Stimulated activated CD8-positive, alpha-beta memory T cell treated with anti-CD3 and anti-CD28 coated beads, Interleukin-2, amount 100 ng/mL, for 1 hour (primary cell): ENCODE results near the gene CPAMD8.
"Not testable (repeated sequence)": the region's sequence is repeated elsewhere in the genome, so short reads cannot be mapped to it uniquely, and the experiment has no call there.

Experiments used
- DNase-seq, 2 donors: peaks; one replicate each; pipeline ENCODE4 v3.0.0-alpha.2; 2020; ENCODE audit warnings: low read depth in 2 of 2

The CPAMD8 gene

DNA sequence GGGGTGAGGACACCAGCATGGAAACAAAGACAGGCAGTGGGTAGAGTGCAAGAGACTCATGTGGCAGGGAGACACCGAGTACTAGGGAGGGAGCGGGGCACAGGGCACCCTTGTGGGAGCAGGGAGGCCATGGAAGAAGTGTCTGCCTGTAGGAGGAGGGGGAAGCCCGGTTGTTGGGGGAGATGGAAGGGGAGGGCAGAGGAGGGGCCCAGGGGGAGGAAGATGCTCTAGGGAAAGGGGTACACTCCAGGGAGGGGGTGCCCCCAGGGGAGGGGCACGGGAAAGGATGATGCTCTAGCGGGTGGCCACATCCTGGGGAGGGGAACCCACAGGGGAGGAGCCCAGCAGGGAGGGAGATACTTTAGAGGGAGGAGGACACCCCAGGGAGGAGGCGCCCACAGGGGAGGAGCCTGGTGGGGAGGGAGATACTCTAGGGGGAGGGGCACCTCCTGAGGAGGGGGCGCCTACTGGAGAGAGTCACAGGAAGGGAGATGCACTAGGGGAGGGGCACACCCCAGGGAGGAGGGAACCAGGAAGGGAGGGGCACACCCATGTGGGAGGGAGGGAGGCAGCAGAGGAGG, 24.9 kb downstream of the CPAMD8 start:
- peak; percentile 11 to 61 for DNase-seq

DNA sequence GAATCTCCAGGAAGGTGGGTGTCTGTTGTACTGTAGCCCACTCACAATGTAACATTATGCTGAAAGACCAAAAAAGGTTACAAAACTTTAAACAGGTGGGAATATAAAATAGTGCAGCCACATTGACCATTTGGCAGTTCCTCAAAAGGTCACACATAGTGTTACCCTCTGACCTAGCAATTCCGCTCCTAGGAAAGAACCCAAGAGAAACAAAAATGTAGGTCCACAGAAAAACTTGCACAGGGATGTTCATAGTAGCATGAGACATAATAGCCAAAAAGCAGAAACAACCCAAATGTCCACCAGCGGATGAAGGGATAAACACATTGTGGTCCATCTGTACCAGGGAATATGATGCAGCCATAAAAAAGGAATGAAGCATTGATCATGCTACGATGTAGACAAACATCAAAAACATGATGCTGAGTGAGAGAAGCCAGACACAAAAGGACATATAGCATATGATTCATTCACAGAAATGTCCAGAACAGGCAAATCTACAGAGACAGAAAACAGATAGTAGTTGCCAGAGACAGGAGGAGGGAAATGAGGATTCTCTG, 27.9 kb downstream of the CPAMD8 start:
- no peak for DNase-seq

DNA sequence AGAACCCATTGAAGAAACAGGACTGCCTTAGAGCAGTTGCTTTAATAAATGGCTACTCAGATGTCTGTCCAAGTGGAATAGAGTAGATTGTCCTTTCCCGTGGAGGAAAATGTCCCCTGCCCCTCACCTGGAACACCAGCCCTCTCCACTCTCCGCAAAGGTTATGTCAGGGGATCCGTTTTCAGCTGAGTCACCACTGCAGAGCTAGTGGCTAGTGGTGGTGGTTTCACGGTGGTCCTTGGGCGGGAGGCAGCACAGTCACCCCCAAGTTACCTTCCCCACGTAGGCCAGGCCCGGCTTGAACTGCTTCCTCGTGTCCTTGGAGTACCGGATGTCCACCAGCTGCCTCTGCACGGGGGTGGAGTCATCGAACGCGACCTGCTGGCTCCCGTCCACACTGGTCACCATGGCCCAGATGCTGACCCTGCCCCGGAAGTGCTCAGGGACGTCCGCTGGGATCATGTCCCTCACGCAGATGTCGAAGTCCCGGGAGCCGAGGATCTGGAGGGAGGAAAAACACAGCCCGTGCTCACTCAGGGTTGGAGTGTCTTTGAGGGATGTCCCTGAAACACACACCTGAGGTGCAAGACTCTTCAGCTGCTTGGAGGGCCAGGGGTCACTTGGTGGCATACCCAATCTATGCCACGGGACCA, 29.6 kb downstream of the CPAMD8 start:
- DNase-seq = not testable (repeated sequence)

DNA sequence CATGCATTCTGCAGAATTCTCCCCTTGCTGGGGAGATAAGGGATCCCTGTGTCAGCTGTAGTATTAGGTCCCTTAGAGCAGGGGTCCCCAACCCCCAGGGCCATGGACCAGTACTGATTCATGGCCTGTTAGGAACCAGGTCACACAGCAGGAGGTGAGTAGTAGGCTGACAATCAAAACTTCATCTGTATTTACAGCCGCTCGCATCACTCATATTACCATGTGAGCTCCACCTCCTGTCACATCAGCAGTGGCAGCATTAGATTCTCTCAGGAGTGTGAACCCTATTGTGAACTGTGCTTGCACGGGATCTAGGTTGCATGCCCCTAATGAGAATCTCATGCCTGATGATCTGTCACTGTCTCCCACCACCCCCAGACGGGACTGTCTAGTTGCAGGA, 37.9 kb downstream of the CPAMD8 start:
- DNase-seq = no peak

DNA sequence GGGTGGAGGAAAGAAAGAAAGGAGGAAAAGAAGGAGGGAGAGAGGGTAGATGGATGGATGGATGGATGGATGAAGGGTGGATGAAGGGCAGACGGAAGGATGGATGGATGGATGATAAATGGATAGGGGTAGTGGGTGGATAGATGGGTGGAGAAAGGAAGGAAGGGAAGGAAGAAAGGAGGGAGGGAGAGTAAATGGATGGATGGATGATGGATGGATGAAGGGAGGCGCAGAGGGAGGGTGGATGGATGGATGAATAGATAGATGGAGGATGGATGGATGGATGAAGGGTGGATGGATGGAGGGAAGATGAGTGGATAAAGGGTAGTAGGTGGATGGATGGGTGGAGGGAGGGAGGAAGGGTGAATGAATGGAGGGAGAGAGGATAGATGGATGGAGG, 41.2 kb downstream of the CPAMD8 start:
- DNase-seq = no peak

DNA sequence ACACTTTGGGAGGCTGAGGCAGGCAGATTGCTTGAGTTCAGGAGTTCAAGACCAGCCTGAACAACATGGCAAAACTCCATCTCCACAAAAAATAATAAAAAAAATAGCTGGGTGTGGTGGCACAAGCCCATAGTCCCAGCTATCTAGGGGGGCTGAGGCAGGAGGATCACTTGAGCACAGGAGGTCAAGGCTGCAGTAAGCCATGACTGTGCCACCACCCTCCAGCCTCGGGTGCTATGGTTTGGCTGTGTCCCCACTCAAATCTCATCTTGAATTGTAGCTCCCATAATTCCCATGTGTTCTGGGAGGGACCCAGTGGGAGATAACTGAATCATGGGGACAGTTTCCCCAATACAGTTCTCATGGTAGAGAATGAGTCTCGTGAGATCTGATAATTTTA, 44.0 kb downstream of the CPAMD8 start:
- DNase-seq = not testable (repeated sequence)

DNA sequence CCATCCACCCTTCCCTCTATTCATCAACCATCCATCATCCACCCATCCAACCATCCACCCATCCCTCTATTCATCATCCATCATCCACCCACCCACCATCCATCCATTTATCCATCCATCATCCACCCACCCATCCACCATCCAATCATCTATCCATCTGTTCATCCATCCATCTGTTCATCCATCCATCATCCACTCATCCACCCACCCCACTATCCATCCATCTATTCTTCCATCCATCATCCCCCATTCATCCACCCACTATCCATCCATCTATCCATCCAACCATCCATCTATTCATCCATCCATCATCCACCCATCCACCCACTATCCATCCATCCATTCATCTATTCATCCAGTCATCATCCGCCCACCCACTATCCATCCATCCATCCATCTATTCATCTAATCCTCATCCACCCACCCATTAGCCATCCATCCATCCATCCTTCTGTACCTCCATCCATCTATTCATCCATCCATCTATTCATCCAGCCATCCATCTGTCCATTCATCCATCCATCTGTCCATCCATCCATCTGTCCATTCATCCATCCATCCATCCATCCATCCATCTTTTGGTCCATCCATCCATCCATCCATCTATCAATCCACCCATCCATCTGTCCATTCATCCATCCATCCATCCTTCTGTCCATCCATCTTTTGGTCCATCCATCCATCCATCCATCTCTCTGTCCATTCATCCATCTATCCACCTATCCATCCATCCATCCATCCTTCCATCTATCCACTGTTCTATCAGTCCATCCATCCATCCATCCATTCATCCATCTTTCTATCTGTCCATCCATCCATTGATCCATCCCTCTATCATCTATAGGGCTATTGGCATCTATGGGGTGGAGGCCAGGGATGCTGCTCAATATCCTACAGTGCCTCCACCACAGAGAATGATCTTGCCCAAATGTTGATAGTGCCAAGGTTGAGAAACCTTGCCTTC, 47.5 kb downstream of the CPAMD8 start:
- DNase-seq = no peak

DNA sequence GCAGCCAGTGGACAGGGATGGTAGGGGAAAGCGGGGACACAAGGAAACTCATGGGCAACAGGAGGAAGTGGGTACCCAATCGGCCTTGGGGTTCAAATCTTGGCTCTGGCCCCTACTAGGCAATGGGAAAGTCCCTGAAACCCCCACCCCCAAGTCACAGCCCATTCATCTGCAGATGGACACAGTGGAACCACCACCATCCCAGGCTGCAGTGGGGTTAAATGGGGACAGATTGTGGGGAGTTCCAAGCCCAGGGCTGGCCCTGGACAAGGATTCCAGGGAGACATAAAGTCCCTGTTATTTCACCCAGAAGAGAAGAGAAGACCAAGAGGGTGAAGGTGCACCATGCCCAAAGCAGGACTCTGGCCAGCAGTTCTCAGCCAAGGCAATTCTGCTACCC, 48.5 kb downstream of the CPAMD8 start:
- no peak for DNase-seq

DNA sequence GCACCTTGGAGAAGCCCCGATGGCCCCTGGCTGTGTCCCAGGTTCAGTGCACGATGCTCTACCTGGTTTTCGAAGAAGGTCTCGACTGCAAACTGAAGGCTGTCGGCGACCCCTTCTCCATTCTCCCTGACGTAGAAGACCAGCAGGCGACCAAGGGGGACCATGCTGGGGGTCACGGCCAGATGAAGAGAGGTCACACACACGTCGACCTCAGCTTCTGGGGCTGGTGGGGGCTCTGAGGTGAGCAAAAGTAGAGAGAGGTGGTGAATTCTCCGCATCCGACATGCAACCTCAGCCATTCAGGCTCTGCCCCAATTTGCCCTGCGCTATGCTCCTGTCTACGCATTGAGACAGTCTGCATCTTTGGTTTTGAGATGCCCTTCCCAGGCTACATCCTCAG, 49.3 kb downstream of the CPAMD8 start:
- DNase-seq = no peak

DNA sequence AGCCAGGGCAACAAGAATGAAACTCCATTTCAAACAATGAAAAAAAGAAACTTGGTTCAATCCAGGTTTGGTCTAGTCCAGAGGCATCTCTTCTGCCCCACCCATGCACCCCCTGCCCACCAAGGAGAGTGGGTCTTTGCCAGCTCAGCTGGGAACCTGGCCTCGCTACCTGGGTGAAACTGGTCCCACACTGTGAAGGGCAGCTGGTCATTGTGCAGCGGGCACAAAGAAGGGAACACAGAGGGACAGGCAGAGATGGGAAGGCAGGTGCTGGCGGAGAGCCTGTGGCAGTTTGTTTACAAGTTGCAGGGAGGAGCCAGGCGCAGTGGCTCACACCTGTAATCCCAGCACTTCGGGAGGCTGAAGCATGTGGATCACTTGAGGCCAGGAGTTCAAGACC, 50.2 kb downstream of the CPAMD8 start:
- no peak for DNase-seq

DNA sequence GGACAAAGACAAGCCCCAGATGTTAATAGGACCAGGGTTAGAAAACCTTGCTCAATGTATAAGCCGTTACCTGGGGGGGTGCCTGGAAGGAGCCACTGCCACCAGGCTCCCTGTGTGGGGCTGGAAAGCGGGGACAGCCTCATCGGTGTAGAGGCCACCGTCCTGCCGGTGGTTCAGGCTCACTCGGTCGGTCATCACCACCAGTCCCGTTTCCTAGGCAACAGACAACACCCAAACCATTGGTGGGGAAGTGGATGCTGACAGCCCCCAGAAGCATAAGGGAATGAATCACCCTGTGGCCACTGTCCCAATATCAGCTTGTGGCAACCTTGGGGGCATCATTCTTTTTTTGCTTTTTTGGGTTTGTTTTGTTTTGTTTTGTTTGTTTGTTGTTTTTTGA, 55.8 kb downstream of the CPAMD8 start:
- no peak for DNase-seq

DNA sequence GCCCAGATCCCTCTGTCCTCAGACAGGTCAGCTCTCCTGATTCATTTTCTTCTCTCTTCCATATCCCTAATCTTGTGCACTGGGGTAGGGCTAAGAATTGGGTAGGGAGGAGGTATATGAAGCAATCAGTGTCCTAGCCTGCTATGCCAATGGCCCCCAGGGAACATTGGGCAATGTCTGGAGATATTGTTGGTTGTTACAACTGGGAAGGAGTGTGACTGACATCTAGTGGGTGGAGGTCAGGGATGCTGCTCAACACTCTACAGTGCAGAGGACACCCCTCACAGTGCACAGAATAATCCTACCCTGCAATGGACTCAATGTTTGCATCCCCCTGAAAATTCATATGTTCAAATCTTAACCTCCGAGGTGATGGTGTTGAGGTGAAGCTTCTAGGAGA, 57.5 kb downstream of the CPAMD8 start:
- DNase-seq = no peak

DNA sequence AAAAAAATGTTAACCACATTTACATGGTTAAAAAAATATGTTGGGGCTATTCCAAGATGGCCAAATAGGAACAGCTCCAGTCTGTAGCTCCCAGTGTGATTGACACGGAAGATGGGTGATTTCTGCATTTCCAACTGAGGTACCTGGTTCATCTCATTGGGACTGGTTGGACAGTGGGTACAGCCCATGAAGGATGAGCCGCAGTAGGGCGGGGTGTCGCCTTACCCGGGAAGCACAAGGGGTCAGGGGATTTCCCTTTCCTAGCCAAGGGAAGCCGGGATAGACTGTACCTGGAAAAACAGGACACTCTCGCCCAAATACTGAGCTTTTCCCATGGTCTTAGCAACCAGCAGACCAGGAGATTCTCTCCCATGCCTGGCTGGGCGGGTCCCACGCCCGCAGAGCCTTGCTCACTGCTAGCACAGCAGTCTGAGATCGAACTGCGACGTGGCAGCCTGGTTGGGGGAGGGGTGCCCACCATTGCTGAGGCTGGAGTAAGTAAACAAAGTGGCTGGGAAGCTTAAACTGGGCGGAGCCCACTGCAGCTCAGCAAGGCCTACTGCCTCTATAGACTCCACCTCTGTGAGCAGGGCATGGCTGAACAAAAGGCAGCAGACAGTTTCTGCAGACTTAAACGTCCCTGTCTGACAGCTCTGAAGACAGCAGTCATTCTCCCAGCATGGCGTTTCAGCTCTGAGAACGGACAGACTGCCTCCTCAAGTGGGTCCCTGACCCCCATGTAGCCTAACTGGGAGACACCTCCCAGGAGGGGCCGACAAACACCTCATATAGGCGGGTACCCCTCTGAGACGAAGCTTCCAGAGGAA, 65.4 kb downstream of the CPAMD8 start:
- DNase-seq = not testable (repeated sequence)

DNA sequence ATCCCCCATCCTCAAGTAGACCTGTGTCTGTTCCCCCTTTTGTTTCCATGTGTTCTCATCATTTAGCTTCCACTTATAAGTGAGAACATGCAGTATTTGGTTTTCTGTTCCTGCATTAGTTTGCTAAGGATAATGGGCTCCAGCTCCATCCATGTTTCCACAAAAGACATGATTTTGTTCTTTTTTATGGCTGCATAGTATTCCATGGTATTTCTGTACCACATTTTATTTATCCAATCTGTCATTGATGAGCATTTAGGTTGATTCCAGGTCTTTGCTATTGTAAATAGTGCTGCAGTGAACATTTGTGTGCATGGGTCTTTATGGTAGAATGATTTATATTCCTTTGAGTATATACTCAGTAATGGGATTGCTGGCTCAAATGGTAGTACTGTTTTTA, 68.3 kb downstream of the CPAMD8 start:
- not testable (repeated sequence) for DNase-seq

DNA sequence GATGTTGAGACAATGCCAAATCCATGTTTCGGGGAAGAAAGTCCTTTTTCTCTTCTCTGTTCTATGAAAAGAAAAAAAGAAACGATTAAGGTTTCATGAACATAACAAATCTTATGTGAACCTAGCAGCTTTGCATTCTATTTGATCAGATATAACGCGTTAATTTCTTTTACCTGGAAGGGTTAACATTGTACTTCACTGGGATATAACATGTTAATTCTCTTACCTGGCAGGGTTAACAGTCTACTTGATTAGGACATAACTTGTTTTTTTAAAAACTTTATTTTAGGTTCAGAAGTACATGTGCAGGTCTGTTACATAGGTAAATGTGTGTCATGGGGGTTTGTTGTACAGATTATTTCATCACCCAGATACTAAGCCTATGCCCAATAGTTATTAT, 68.8 kb downstream of the CPAMD8 start:
- DNase-seq = no peak

DNA sequence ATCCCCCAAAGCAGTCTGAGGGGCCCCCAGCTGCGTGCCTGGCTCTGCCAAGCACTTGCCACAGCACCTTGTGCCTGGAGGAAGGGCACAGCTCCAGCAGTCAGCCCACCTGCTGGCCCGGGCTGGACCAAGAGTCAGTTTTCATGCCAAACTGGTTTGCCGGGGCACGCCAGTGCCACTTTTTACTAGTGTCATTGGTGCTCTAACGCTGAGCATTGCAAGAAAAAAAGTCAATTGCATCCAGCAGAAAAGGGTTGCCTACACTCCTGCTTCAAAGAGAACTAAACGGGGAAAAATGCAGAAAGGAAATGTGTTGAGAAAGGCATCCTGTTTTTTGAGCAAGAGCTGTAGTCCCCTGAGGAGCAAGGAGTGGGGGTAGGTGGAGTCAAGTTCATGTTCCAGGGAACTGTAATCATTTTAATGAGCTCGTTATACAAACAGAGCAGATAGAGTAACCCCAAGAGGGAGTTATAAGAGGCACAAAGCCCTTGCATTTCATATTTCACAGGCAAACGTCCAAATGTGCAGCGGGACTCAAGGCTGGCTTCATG, 69.4 kb downstream of the CPAMD8 start:
- no peak for DNase-seq

DNA sequence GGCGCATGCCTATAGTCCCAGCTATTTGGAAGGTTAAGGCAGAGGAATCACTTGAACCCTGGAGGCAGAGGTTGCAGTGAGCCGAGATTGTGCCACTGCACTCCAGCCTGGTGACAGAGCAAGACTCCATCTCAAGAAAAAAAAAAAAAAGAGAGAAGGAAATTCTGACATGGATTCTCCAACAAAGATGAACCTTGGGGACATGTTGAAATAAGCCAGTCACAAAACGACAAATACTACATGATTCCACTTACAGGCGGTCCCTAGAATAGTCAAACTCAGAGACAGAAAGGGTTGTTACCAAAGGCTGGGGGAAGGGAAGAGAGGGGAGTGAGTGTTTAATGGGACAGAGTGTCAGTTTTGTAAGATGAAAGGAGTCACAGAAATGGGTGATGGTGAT, 71.4 kb downstream of the CPAMD8 start:
- DNase-seq = no peak

DNA sequence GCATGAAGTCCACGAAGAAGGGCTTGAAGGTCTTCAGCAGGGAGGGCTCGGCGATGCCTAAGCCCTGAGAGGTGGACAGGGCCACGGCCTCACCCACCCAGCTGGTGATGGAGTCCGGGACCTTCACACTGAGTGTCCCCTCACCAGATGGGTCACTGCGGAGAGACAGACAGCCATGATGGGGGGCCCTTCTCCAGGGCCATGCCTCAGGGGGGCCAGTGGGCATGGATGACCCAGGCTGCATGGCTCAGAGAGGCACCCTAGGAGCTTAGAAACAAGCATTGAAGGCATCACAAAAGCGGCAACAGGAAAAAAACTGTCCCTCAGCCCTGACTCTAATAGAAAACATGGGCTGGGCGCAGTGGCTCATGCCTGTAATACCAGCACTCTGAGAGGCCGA, 74.6 kb downstream of the CPAMD8 start:
- DNase-seq = no peak

DNA sequence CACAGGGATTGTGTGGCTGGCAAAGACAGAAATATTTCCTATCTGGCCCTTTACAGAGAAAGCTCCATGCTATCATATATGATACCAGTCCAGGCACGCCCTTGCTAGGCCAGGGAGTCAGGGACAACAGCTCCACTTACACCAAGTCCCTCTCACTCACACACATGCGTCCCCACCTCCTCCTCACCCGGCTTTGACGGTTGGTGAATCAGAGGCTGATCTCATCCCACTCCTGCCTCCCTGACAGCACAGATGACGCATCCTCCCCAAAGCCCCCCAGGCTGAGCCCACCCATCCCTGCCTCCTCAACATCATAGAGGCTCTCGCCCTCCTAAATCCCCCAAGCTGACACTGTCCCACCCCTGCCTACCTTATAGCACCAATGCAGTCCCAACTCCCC, 75.1 kb downstream of the CPAMD8 start:
- DNase-seq = no peak

DNA sequence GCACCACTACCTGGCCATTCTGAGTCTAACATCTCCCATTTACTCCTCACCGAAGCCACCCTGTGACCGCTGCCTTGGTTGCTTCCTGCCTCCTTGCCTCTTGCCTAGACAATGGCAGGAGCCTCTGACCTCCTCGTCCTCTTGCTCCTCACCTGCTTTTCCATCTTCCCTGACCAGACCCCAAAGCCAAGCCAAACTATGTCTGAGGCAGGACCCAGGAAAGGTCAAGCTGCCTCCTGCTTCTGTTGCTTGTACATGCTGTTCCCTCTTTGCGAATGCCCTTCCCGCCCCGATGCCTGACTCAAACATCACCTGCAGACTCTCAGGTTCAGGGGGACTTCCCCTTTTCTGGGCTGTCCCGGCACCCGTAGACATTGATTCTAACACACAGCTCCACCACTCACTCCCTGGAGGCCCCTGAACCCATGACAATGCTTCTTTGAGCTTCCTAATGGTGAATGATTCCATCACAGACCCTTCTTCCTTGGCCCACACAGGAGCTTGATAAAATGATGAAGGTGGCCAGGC, 77.0 kb downstream of the CPAMD8 start:
- no peak for DNase-seq
